Kidney tubule cell (primary cell): ENCODE results near the gene COPS9.

ENCODE experiments used
- DNase-seq: peaks from one replicate; pipeline ENCODE4 v3.0.0-alpha.2; 2018; ENCODE audit warnings: low spot score

Gene COPS9

DNA sequence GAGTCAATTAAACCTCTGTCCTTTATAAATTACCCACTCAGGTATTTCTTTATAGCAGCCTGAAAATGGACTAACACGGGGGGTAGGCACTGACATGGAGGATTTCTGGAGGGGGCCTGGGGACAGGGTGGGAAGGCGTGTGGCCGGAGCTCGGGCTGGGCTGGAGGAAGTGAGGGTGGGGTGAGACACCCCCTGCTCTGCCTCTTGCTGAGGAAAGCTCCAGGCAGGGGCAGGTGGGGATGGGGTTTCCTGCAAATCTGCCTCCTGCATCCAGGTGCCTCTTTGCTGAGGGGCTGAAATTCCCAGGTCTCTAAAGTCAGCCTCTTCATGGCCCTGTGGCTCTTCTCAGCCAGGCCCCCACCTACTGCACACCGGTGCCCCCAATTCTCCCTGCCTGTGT lies 30.1 kb upstream of the COPS9 start:
- no peak for DNase-seq

DNA sequence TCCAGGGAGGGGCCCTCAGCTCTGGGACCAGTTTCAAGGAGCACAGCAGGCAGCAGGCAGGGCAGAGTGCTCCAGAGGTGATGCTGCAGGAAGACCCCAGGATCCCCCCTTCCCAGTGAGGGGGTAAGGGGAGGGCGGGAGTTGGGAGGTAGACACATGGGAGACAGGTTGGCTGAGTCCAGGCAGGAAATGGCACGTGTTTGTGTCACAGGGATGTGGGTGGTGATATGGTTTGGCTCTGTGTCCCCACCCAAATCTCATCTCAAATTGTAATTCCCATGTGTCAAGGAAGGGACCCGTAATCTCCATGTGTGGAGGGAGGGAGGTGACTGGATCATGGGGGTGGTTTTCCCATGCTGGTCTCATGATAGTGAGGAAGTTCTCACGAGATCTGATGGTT lies 29.6 kb upstream of the COPS9 start:
- no peak for DNase-seq

- no peak for DNase-seq
Observed at GRCh38 chr2:240165034-240165433, 28.9 kb upstream of the COPS9 start.

- no peak for DNase-seq
Observed at GRCh38 chr2:240164586-240164985, 28.5 kb upstream of the COPS9 start.

DNA sequence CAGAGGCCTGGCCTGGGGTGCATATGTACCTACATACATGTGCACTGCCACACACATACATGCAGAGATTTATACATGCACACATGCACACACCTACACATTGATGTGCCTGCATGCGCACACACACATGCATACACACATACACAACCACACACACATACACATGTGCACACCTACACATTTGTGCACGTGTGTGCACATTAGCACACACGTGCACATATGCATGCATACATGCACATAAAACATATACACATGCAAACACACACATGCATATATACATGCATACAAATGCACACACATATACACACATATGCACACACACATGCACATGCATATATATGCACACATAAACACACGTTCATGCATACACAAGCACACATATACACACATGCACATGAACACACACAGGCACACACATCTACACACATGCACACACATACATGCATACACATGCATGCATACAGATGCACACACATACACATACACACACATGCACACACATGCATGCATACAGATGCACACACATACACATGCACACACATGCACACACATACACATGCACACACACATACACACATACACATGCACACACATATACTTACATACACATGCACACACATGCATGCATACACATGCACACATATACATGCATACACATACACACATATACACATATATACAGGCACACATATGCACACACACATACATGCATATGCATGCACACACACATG lies 27.9 kb upstream of the COPS9 start:
- DNase-seq = no peak

- DNase-seq = no peak
Observed at GRCh38 chr2:240162939-240163714, 27.0 kb upstream of the COPS9 start.

- no peak for DNase-seq
Observed at GRCh38 chr2:240162531-240162930, 26.4 kb upstream of the COPS9 start.

GRCh38 chr2:240162032-240162431 lies 25.9 kb upstream of the COPS9 start:
- DNase-seq = no peak

DNA sequence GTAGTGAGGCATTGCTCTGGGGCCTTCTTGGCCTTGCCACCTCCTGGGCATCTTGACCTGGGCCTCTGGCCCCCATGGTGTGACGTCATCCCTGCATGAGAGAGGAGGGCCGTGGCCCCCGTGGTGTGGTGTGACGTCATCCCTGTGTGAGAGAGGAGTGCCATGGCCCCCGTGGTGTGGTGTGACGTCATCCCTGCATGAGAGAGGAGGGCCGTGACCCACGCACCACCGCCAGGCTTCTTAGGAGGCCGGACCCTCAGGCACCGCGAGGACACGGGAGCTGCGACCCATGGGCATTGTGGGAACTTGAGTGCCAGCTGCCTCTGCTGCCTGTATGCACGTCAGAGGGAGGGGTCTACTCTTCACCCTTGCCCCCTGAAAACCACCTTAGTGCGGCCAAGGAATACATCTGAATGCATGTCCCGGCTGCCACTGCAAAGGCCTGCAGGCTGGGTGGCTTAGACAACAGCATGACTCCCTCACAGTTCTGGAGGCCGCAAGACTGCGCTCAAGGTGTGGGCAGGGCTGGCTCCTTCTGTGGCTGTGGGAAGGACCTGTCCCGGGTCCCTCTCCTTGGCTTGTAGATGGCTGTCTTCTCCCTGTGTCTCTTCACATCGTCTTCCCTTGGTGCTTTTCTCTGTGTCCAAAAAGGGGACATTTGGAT lies 25.1 kb upstream of the COPS9 start:
- DNase-seq = no peak

- no peak for DNase-seq
Observed at GRCh38 chr2:240160291-240161086, 24.4 kb upstream of the COPS9 start.

GRCh38 chr2:240159251-240159839 lies 23.2 kb upstream of the COPS9 start:
- no peak for DNase-seq

- no peak for DNase-seq
Observed at GRCh38 chr2:240157147-240157470, 21.0 kb upstream of the COPS9 start.

- DNase-seq = no peak
Observed at GRCh38 chr2:240156435-240157146, 20.5 kb upstream of the COPS9 start.

GRCh38 chr2:240155745-240156390 lies 19.8 kb upstream of the COPS9 start:
- DNase-seq = no peak

DNA sequence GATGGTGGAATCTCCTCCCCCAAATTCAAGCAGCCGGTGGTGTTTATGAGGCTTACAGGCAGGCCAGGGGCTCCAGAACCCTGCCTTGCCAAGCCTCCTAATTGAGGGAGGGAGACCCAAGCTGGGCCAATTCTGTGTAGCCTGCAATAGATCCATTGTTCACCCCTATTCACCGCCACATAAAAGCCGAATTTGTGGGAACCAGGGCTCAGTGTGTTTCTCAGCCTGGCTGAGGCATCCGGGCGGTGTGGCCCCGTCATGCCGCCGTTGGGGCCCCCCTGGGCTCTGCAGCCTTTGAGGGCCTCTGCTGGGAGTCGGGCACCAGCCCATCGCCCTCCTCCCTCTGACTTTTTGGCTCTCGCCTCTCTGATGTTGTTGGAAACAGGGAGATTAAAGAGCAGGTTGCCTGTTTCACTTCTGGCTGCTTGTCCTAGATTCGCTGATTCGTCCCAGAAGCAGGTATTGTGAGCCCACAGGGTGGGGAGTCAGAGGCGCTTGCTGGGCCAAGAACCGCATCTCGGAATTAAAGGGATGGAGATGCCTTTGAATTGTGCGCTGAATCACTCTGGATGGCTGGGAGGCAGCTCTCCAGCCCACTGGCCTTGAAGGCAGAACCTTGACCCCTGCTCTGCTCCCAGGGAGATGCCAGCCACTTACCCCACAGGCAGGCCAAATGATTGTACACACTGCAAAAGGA lies 19.1 kb upstream of the COPS9 start:
- DNase-seq = no peak

DNA sequence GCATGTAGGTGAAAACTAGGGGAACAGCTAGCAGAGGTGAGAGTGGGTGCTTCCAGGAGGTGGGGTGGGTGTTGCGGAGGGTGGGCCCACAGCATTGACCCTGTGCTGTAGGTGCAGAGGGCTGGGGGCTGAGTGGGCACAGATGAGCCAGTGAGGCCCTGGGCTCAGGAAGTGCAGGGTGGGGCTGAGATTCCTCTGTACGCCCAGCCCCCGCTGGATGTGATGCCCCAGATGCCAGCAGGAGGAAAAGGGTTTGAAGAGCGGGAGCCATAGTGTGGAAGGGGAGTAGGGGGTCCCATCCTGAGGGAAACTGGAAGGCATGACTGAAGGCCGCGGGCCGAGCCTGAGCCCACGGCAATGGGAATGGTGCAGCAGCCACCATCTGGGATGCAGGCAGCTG lies 18.5 kb upstream of the COPS9 start:
- DNase-seq = no peak

DNA sequence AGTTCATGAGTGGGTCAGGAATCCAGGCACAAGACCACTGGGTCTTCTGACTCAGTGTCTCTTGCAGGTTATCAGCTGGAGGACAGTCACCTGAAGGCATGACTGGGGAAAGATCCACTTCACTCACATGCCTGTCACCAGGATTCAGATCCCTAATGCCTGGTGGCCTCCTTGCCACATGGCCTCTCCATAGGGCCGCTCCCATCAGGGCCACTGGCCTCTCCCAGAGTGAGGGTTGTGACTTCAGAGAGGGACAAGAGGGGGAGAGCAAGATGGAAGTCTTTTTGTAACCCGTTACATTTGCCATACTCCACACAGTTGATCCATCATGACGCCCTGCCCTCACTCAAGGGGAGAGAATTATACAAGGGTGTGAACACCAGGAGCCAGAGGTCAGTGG lies 17.3 kb upstream of the COPS9 start:
- DNase-seq = no peak

- no peak for DNase-seq
Observed at GRCh38 chr2:240151477-240152031, 15.4 kb upstream of the COPS9 start.

- peak; percentile 48 for DNase-seq
Observed at GRCh38 chr2:240149943-240150784, 14.1 kb upstream of the COPS9 start.
